ENCODE results near the gene NDOR1.

DNA sequence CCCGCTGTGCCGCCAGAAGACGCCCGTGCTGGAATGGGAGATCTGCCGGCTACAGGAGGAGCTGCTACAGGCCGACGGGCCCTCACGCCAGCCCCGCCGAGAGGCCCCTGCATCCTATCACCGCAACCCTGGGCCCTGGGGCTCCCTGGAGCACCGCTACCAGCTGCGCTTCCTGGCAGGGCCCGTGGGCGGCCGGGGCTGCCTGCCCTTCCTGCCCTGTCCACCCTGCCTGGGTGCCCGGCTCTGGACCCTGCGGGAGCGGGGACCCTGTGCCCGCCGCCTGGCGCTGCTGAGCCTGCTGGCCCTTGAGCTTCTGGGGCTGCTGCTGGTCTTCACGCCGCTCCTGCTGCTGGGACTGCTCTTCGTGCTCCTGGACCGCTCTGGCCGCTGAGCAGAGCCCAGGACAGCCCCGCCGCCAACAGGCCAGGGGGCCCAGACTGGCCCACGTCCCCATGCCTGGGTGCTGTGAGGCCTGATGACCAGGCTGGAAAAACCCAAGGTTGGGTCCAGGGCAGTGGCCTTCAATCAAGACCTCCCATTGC lies 12.8 kb downstream of the NDOR1 start:
- TF ChIP-seq, protein P1, sequence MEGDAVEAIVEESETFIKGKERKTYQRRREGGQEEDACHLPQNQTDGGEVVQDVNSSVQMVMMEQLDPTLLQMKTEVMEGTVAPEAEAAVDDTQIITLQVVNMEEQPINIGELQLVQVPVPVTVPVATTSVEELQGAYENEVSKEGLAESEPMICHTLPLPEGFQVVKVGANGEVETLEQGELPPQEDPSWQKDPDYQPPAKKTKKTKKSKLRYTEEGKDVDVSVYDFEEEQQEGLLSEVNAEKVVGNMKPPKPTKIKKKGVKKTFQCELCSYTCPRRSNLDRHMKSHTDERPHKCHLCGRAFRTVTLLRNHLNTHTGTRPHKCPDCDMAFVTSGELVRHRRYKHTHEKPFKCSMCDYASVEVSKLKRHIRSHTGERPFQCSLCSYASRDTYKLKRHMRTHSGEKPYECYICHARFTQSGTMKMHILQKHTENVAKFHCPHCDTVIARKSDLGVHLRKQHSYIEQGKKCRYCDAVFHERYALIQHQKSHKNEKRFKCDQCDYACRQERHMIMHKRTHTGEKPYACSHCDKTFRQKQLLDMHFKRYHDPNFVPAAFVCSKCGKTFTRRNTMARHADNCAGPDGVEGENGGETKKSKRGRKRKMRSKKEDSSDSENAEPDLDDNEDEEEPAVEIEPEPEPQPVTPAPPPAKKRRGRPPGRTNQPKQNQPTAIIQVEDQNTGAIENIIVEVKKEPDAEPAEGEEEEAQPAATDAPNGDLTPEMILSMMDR (IDR thresholded peaks at IDR 0.05; ENCODE audit: extremely low read depth in 1 of 2, insufficient read depth in 1 of 2, low read depth in 1 of 2, low read length in 2 of 2): no peak
- no peak for TF ChIP-seq POLR2A (IDR thresholded peaks at IDR 0.05; ENCODE audit: low read depth, low read length)

Data from endothelial cell of umbilical vein (primary cell).